HEK293T (cell line): ENCODE data around the gene RFLNA.

ENCODE experiments used
- CTCF ChIA-PET: fragments of 350-600 bp; formaldehyde crosslinking; extraction: SDS; loops from one replicate; lab custom pipeline; 2021; ENCODE audit warnings: antibody characterized with exemption, inconsistent platforms; lab: Yijun Ruan, JAX
- POLR2A ChIA-PET: fragments of 350-600 bp; formaldehyde crosslinking; extraction: SDS; loops from one replicate; lab custom pipeline; 2020; ENCODE audit warnings: antibody characterized with exemption, inconsistent platforms; lab: Yijun Ruan, JAX
- DNase-seq: peaks from one replicate; pipeline ENCODE4 v3.0.0; 2012; ENCODE audit warnings: mixed read lengths; ENCODE audit errors: extremely low spot score
- ARNT ChIP-seq: fragments of 450-650 bp; IDR thresholded peaks from 2 replicates; pipeline ENCODE4 v1.6.1; 2017; ENCODE audit warnings: mild to moderate bottlenecking
- BHLHE40 ChIP-seq: fragments of 450-650 bp; IDR thresholded peaks from 2 replicates; pipeline ENCODE4 v1.6.1; 2016; ENCODE audit warnings: mild to moderate bottlenecking, moderate library complexity, borderline replicate concordance
- CTBP1 ChIP-seq: fragments of 450-650 bp; IDR thresholded peaks from 2 replicates; pipeline ENCODE4 v1.6.1; 2016; ENCODE audit warnings: borderline replicate concordance
- ELF4 ChIP-seq: fragments of 450-650 bp; IDR thresholded peaks from 2 replicates; pipeline ENCODE4 v1.6.1; 2017; ENCODE audit warnings: antibody characterized with exemption
- FOXA1 ChIP-seq: fragments of 450-650 bp; IDR thresholded peaks from 2 replicates; pipeline ENCODE4 v1.6.1; 2016; ENCODE audit warnings: mild to moderate bottlenecking
- FOXK2 ChIP-seq: fragments of 450-650 bp; IDR thresholded peaks from 2 replicates; pipeline ENCODE4 v1.6.1; 2016; ENCODE audit warnings: mild to moderate bottlenecking
- FOXM1 ChIP-seq: fragments of 450-650 bp; IDR thresholded peaks from 2 replicates; pipeline ENCODE4 v1.6.1; 2017; ENCODE audit warnings: mild to moderate bottlenecking, borderline replicate concordance
- HDGF ChIP-seq: fragments of 450-650 bp; IDR thresholded peaks from 2 replicates; pipeline ENCODE4 v1.6.1; 2017; ENCODE audit warnings: antibody characterized with exemption, borderline replicate concordance
- L3MBTL2 ChIP-seq: fragments of 450-650 bp; conservative IDR thresholded peaks from 2 replicates; pipeline ENCODE4 v1.6.1; 2016; ENCODE audit warnings: mild to moderate bottlenecking
- LEF1 ChIP-seq: fragments of 450-650 bp; IDR thresholded peaks from 2 replicates; pipeline ENCODE4 v1.6.1; 2017; ENCODE audit warnings: mild to moderate bottlenecking, borderline replicate concordance
- NFRKB ChIP-seq: fragments of 450-650 bp; IDR thresholded peaks from 2 replicates; pipeline ENCODE4 v1.6.1; 2016; ENCODE audit warnings: mild to moderate bottlenecking, moderate library complexity
- PKNOX1 ChIP-seq: fragments of 450-650 bp; IDR thresholded peaks from 2 replicates; pipeline ENCODE4 v1.6.1; 2016
- SP1 ChIP-seq: fragments of 450-650 bp; IDR thresholded peaks from 2 replicates; pipeline ENCODE4 v1.6.1; 2017
- SUZ12 ChIP-seq: fragments of 450-650 bp; IDR thresholded peaks from 2 replicates; pipeline ENCODE4 v1.6.1; 2016; ENCODE audit warnings: mild to moderate bottlenecking
- TARDBP ChIP-seq: fragments of 450-650 bp; IDR thresholded peaks from 2 replicates; pipeline ENCODE4 v1.6.1; 2016
- ZNF384 ChIP-seq: fragments of 450-650 bp; IDR thresholded peaks from 2 replicates; pipeline ENCODE4 v1.6.1; 2016

RFLNA gene

DNA sequence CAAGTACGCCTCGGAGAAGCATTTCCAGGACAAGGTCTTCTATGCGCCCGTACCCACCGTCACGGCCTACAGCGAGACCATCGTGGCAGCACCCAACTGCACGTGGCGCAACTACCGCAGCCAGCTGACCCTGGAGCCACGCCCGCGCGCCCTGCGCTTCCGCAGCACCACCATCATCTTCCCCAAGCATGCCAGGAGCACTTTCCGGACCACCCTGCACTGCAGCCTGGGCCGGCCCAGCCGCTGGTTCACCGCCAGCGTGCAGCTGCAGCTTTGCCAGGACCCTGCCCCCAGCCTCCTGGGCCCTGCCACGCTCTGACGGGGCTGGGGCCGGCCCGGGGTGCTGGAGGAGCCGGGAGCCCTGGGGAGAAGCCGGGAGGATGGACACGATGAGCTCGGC is 19.3 kb downstream of the RFLNA start:
- ChIA-PET POLR2A (no interaction called here), CTCF (no interaction called here)

GRCh38 chr12:124314766-124315165 is 19.9 kb downstream of the RFLNA start:
- ChIA-PET CTCF (no interaction called here), POLR2A (no interaction called here)
- TF ChIP-seq FOXA1 = no peak
- TF ChIP-seq BHLHE40 = no peak
- TF ChIP-seq NFRKB = no peak
- no peak for TF ChIP-seq ARNT
- TF ChIP-seq LEF1 = no peak
- no peak for TF ChIP-seq HDGF
- TF ChIP-seq ZNF384 = no peak
- no peak for TF ChIP-seq FOXM1
- TF ChIP-seq CTBP1 = no peak
- TF ChIP-seq SP1 = no peak
- no peak for TF ChIP-seq PKNOX1
- TF ChIP-seq ELF4 = no peak
- TF ChIP-seq L3MBTL2 = no peak
- no peak for DNase-seq

More for the DNA sequence above, 19.3 kb downstream of the RFLNA start:
- no peak for DNase-seq
- TF ChIP-seq ARNT (no peak), L3MBTL2 (no peak), FOXK2 (no peak), CTBP1 (no peak), FOXA1 (no peak), ZNF384 (no peak), BHLHE40 (no peak)

GRCh38 chr12:124315372-124316044 is 20.6 kb downstream of the RFLNA start:
- ChIA-PET CTCF (interaction anchor here (0.8 to 2.4 kb wide), 2 partner anchors 262 to 278 kb away, joined by 3 to 5 read pairs; no protein-coding TSS in a partner anchor), POLR2A (no interaction called here)
- TF ChIP-seq SUZ12 (no peak), FOXM1 (no peak), NFRKB (no peak), TARDBP (no peak), ARNT (no peak), LEF1 (no peak), FOXA1 (no peak), HDGF (no peak), CTBP1 (no peak), BHLHE40 (no peak), PKNOX1 (no peak), FOXK2 (no peak), L3MBTL2 (no peak), SP1 (no peak), ZNF384 (no peak), ELF4 (no peak)
- no peak for DNase-seq

DNA sequence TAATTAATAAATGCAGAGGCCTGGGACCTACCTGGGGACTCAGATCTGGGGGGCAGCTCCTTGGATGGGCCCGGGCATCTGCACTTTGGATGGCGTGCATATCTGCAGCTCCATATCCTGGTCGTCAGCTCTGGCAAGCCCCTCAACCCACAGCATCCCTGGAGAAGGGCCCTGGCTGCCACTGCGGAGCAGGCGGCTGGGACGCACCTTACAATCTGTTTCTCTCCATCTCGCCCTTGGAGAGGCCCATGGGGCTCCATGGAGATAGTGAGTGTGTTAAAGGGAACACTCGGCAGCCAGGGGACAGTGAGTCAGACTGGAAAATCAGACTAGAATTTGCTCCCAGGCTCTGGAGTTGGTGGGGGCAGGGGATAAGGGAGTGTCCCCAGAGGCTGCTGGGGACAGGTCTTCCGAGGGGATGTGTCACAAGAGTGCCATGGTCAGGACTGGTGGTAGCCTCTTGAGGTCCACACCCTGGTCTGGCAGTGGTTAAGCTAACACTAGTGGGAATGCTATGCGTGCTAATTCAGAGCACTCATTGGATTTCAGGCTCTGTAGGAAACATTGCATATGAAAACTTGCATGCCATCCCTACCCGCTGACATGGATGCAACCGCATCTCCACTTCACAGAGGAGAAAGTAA is 21.5 kb downstream of the RFLNA start:
- CTCF ChIA-PET = interaction anchor here (0.8 to 2.4 kb wide), 2 partner anchors 263 to 279 kb away, joined by 3 to 5 read pairs; no protein-coding TSS in a partner anchor
- POLR2A ChIA-PET = no interaction called here
- DNase-seq = no peak
- TF ChIP-seq NFRKB (no peak), HDGF (no peak), LEF1 (no peak), ZNF384 (no peak), SP1 (no peak), CTBP1 (no peak), ARNT (no peak), FOXA1 (no peak), L3MBTL2 (no peak), BHLHE40 (no peak), FOXM1 (no peak), PKNOX1 (no peak), ELF4 (no peak), TARDBP (no peak)

- no peak for TF ChIP-seq SUZ12
- TF ChIP-seq ZNF384 = no peak
- TF ChIP-seq PKNOX1 = no peak
- TF ChIP-seq NFRKB = no peak
- no peak for TF ChIP-seq CTBP1
- TF ChIP-seq SP1 = no peak
- TF ChIP-seq ARNT = no peak
- TF ChIP-seq HDGF = no peak
- TF ChIP-seq L3MBTL2 = no peak
- TF ChIP-seq FOXA1 = no peak
- no peak for TF ChIP-seq BHLHE40
- no peak for TF ChIP-seq LEF1
- no peak for TF ChIP-seq ELF4
Measured at GRCh38 chr12:124317400-124317799, 22.5 kb downstream of the RFLNA start.

More at GRCh38 chr12:124317400-124317799, 22.5 kb downstream of the RFLNA start:
- ChIA-PET CTCF (interaction anchor here (2.4 kb wide), 1 partner anchor 264 kb away, joined by 5 read pairs; no protein-coding TSS in a partner anchor), POLR2A (no interaction called here)
- DNase-seq = no peak
